ENCODE results near the gene EOMES. TPM values are rescaled to one million over a fixed set of nuclear protein-coding genes. Genes with fewer than 3 reads are reported as not detected.
A peak's percentile ranks its signal among the peaks of the same experiment; 100 is the strongest.

The EOMES gene
- total and polyA plus RNA-seq, 2 experiments from 2014 or later = 0.10 TPM

DNA sequence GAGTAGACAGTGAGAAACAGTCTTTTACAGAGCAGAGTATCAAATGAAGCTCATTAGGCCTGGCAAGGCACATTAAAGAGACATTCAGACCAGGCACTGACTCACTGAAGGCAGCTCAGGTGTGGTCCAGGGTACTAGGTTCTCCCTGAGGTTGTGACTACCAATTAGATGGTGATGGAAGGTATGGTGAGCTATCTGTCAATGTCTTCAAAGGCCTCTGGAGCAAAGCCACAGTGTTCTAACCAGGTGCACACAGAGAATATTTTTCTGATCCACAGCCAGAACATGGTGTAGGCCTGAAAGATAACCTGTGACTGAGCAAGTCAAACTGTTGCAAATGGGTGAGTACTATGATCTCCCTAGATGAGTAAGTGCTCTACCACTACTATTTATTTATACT is 51.5 kb downstream of the EOMES start:
- no peak overlapping the region for H3K27ac Mint-ChIP-seq

DNA sequence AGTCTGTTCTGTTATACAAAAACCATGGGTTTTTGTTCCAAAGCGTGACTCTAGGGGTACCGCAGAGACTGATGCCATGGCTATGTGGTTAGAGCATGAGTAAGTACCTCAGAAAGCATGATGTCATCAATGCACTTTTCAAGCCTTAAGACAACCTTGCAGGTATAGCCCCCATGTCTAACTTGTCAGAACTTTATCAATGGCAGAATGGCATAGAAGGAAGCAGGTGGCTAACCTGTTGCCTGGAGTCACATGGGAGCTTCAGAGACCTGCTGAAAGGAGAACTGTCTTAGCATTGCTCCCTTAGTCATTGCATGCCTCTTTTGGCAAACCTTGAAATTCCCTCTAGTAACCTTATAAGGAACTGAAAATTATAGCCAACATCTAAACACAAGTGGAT is 52.5 kb downstream of the EOMES start:
- peaks cover 6% of the 10 kb centered on the region for H3K27me3 Mint-ChIP-seq (ENCODE audit: insufficient read depth, low read depth, poor library complexity)
- H3K4me3 Mint-ChIP-seq = no peak overlapping the region
- no peaks in the 10 kb centered on the region for H3K9me3 Mint-ChIP-seq
- Histone ChIP-seq H3K27me3 (ENCODE audit: insufficient read depth) (no peaks in the 10 kb centered on the region), H3K27ac (ENCODE audit: low read depth) (no peak overlapping the region), H3F3A (replicated peaks; ENCODE audit: low read depth) (no peaks in the 10 kb centered on the region), H3K4me2 (no peak overlapping the region), H3K4me3 (no peak overlapping the region), H2AFZ (no peak overlapping the region), H3K4me1 (ENCODE audit: insufficient read depth) (peaks cover 32% of the 10 kb centered on the region), H3K36me3 (ENCODE audit: insufficient read depth) (no peaks in the 10 kb centered on the region), H4K20me1 (replicated peaks; ENCODE audit: insufficient read depth) (no peaks in the 10 kb centered on the region), H3K9me2 (ENCODE audit: insufficient read depth) (no peaks in the 10 kb centered on the region; the same call in none of the 2 replicates), H3K79me2 (replicated peaks; ENCODE audit: insufficient read depth) (no peaks in the 10 kb centered on the region)
- DNase-seq (ENCODE audit: low spot score) (no peak), ATAC-seq (no peak)
- TF ChIP-seq REST (IDR thresholded peaks at IDR 0.05; ENCODE audit: unreplicated experiment) (no peak), JUNB (IDR thresholded peaks at IDR 0.05; ENCODE audit: unreplicated experiment) (no peak), POLR2AphosphoS5 (IDR thresholded peaks at IDR 0.05; ENCODE audit: low read depth) (no peak), CREB1 (CRISPR knock-in tag; IDR thresholded peaks at IDR 0.05; ENCODE audit: low read depth) (no peak)
- H3K4me1 Mint-ChIP-seq = peaks cover 27% of the 10 kb centered on the region
- H3K27ac Mint-ChIP-seq = no peak overlapping the region
- no peaks in the 10 kb centered on the region for H3K36me3 Mint-ChIP-seq (ENCODE audit: low read depth)

More for the DNA sequence above, 51.5 kb downstream of the EOMES start:
- Histone ChIP-seq H3K36me3 (ENCODE audit: insufficient read depth) (no peaks in the 10 kb centered on the region), H3K4me3 (no peak overlapping the region), H3F3A (replicated peaks; ENCODE audit: low read depth) (no peaks in the 10 kb centered on the region), H3K9me2 (ENCODE audit: insufficient read depth) (no peaks in the 10 kb centered on the region), H2AFZ (no peak overlapping the region), H3K27ac (ENCODE audit: low read depth) (no peak overlapping the region), H3K27me3 (ENCODE audit: insufficient read depth) (no peaks in the 10 kb centered on the region), H3K79me2 (replicated peaks; ENCODE audit: insufficient read depth) (no peaks in the 10 kb centered on the region), H3K4me1 (ENCODE audit: insufficient read depth) (peaks cover 27% of the 10 kb centered on the region), H4K20me1 (replicated peaks; ENCODE audit: insufficient read depth) (no peaks in the 10 kb centered on the region), H3K4me2 (no peak overlapping the region)
- Mint-ChIP-seq H3K36me3 (ENCODE audit: low read depth) (no peaks in the 10 kb centered on the region), H3K4me3 (no peak overlapping the region), H3K9me3 (no peaks in the 10 kb centered on the region), H3K4me1 (peaks cover 27% of the 10 kb centered on the region), H3K27me3 (ENCODE audit: insufficient read depth, low read depth, poor library complexity) (peaks cover 6% of the 10 kb centered on the region)
- DNase-seq (ENCODE audit: low spot score) (no peak), ATAC-seq (no peak)
- TF ChIP-seq JUNB (IDR thresholded peaks at IDR 0.05; ENCODE audit: unreplicated experiment) (no peak), NANOG (IDR thresholded peaks at IDR 0.05; ENCODE audit: borderline replicate concordance) (no peak)

DNA sequence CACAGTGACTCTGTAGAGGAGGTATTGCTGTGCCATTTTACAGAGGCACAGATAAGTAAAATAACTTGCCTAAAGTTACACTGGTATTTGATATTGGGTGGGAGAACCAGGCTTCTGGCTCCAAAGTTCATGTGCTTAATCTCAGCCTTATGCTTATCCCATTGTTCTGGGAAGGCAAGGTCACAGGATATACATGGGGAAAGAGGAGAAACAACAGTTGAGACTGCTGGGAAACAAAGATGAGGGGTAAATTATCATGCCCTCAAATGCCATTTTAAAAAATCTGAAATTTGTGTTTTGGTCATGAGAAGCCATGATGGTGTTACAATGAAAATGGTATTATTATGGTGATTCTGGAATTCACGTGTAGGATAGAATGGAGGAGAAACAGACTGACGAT is 54.4 kb downstream of the EOMES start:
- H2AFZ ChIP-seq = no peak overlapping the region

More for the DNA sequence above, 54.4 kb downstream of the EOMES start:
- Histone ChIP-seq H3F3A (replicated peaks; ENCODE audit: low read depth) (no peaks in the 10 kb centered on the region), H3K27ac (ENCODE audit: low read depth) (no peak overlapping the region), H3K4me1 (ENCODE audit: insufficient read depth) (peaks cover 29% of the 10 kb centered on the region), H3K4me2 (peak overlapping the region; percentile 48; the same call in 1 of the 2 replicates), H3K9me2 (ENCODE audit: insufficient read depth) (no peaks in the 10 kb centered on the region; the same call in none of the 2 replicates), H3K36me3 (ENCODE audit: insufficient read depth) (no peaks in the 10 kb centered on the region), H3K27me3 (ENCODE audit: insufficient read depth) (no peaks in the 10 kb centered on the region), H3K4me3 (no peak overlapping the region), H4K20me1 (replicated peaks; ENCODE audit: insufficient read depth) (no peaks in the 10 kb centered on the region), H3K79me2 (replicated peaks; ENCODE audit: insufficient read depth) (no peaks in the 10 kb centered on the region)
- Mint-ChIP-seq H3K27ac (peak overlapping the region; percentile 45), H3K4me3 (no peak overlapping the region), H3K4me1 (peaks cover 21% of the 10 kb centered on the region), H3K9me3 (no peaks in the 10 kb centered on the region), H3K36me3 (ENCODE audit: low read depth) (no peaks in the 10 kb centered on the region), H3K27me3 (ENCODE audit: insufficient read depth, low read depth, poor library complexity) (peaks cover 4% of the 10 kb centered on the region)
- ATAC-seq (no peak), DNase-seq (ENCODE audit: low spot score) (no peak)
- no peak for TF ChIP-seq EZH2phosphoT487 (IDR thresholded peaks at IDR 0.05; ENCODE audit: unreplicated experiment)
